HG02763 (cell line): ENCODE results near the gene KAZN.

ENCODE experiments used
- ATAC-seq: cut with Tn5 transposase; IDR thresholded peaks from one replicate; pipeline ENCODE4 v1.9.1; 2021; ENCODE audit warnings: mild to moderate bottlenecking, moderate library complexity; ENCODE audit not compliant: unreplicated experiment

Gene KAZN

DNA sequence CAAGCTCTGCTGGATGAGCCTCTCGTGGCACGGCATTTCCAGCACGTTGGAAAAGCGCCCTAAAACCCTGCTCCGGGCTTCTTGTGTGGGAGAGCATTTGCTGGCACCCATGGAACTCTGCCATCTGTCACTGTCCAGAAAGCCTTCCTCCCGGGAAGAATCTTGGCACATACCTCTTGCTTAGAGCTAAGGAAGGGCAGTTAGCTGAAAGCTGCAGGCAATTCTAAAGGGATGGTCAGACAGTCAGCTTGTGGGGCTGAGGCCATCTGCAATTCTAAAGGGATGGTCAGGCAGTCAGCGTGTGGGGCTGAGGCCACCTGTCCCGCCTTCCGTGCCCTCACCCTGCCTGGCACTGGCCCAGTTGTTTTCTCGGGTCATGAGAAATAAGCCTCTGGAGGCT lies 416.0 kb downstream of the KAZN start:
- ATAC-seq = no peak

- ATAC-seq = no peak
These were observed 417.5 kb downstream of the KAZN start for GRCh38 chr1:15016001-15016400.

DNA sequence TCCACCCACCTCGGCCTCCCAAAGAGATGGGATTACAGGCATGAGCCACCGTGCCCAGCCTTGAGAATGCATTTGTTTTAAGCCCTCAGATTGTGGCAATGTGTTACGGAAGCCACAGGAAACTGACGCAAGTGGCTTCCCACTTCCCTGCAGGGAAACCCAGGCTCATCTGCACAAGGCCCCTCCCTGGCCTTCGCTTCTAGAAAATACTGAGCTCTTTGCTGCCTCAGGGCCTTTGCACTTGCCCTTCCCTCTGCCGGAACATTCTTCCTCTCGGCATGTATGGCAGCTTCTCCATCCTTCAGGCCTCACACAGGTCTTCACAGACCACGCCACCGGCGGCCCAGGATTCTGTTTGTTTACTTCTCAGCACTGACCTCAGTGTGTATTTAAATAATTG lies 418.0 kb downstream of the KAZN start:
- ATAC-seq = no peak

DNA sequence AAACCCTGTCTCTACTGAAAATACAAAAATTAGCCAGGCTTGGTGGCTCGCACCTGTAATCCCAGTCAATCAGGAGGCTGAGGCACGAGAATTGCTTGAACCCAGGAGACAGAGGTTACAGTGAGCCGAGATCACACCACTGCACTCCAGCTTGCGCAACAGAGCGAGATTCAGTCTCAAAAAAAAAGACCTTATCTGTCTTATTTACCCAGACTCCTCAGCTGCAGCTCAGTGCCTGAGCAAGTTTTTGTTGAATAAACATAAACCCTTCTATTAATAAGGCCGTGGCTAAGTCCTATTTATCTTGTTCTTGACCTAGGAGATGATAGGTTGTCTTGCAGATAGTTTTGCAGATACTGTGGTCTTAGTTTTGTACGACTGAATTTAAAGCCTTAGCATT lies 418.6 kb downstream of the KAZN start:
- ATAC-seq = no peak

DNA sequence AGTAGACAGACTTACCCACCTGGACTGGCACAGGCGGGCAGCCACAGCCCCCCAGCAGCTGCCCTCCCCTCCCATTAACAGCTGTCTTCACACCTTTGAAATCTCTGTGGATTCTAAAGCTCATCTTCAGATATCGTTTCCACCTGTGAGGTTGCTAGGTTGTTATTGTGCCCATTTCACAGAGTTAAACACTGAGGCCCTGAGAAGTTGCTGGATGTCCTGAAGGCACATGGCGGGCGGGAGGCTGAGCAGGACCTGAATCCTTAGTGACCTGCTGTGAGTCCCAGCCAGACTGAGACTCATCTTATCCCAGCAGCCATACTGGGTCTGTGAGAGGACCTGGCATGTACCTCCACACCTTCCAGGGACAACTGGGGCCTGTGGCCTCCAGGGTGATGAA lies 420.3 kb downstream of the KAZN start:
- ATAC-seq = no peak

DNA sequence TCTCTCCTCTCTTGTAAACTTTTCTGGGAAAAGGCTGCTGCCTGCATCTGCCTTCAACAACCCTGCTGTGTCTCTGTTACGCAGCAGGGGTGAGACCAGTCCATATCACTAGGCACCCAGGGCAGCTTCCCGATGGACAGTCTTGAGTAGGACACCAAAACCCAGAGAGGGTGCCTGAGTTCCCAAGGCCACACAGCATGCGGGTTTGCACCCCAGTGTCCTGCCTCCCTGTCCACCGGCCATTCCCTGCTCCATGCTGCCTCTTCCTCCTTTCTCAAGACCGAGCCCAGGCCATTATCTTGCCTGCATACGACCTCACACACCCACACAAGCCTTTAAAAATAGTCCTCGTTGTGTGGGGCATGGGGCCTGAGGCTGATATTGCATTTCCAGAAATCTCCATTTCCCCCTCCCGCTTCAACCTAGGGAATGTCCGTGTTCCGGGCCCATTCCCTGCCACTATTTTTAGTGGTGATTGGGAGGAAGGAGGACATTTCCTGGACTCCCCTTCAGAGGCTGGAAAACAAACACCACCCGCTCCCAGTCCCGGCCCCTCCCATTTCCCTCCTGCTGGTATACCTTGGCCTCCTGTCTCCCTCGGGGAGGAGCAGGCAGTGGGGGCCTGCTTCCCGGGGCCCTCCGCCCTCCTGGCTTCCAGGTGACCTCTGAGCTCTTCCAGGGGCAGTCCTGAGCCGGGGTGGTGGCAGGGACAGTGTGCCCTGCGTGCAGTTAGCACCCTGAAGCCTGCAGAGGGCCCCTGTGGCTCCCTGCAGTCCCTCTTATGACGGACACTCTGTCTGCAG lies 422.7 kb downstream of the KAZN start:
- ATAC-seq = no peak

GRCh38 chr1:15022048-15022447 lies 423.6 kb downstream of the KAZN start:
- ATAC-seq = no peak

DNA sequence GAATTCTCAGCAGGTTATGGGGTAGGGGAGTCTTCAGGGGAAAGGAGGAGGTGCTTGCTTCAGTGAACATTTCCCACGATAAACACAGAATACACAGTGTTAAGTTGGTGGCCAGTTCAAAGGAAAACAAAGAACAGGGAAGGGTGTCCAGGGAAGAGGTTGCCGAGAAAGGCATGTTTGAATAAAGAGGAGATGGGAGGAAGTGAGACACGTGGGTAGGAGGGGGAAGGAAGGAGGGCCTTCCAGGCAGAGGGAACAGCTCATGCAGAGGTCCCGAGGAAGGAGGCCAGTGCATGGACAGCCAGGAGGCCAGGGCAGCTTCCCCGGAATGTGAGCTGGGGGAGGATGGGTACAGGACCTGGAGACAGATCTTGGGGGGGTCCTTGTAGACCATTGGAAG lies 424.7 kb downstream of the KAZN start:
- no peak for ATAC-seq

DNA sequence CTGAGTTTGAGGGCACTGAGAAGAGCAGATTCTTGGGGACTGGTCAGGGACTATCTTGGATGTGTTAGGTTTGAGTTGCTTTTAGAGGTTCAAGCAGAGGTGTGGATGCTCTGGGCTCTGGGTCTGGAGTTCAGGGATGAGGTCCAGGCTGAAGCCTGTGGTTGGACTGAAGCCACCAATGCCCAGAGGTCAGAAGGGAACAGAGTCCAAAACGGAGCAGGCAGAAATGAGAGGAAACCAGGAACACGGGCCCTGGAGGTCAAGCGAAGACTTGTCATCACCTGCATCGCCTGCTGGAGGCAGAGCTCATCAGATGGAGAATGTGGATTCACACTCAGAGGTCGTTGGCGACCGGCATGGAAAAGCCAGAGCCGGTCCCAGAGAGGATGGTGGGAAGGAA lies 425.5 kb downstream of the KAZN start:
- no peak for ATAC-seq

GRCh38 chr1:15026117-15026489 lies 427.6 kb downstream of the KAZN start:
- no peak for ATAC-seq

DNA sequence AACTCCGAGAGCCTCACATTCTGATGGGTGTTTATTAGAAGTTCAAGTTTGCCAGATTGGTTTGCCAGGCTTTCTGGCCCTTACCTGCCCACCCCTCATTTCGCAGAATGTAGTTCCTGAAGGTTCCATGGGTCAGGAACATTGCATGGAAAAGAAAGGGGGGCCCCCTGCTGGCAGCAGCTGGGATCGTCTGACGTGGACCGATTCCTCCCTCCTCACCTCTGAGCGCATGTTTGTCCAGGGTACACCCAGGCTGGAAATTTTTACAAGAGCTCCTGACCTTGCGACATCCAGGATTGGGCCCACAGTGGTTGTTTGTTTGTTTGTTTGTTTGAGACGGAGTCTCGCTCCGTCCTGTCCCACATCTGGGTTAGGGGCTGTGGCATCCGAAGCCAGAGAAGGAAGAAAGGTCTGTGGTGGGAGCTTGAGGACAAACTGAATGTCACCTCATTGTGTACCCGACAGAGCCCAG lies 429.1 kb downstream of the KAZN start:
- ATAC-seq = no peak

DNA sequence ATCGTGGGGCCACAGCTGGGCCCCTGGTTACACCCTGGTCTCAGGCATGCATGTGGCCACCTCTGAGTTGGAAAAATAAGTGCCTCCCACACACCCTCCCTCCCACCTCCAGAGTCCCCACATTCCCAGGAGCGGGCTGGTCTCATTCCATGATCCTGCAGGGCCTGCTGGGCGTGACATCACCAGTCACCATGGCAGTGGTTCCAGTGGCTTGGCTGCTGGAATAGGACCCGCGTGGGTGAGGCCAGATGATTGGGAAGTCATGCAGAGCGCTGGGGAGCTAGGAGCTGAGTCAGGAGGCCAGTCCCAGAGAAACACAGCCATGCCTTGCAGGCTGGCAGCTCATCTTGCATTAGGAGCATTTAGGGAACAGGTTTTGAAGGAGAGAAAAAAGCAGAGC lies 429.6 kb downstream of the KAZN start:
- ATAC-seq = no peak

DNA sequence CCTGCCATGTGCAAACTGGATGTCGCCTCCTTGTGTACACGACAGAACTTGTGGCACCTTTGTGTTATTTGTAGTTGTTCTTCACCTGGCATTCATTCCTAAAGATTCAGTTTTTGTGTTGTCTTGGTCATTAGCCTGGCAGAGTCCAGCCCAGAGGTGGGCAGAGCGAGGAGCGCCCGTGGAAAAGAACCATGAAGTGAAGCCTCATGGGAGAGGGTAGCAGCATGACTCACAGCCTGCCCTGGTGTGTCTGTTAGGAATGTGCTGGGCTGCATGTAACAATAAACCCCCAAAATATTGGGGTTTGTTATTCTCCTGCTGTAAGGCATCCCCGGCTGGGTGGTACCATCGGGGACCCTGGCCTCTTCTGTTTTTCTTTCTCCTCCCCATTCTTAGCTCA lies 430.1 kb downstream of the KAZN start:
- no peak for ATAC-seq

- no peak for ATAC-seq
These were observed 430.6 kb downstream of the KAZN start for GRCh38 chr1:15029036-15029435.

GRCh38 chr1:15029786-15030185 lies 431.3 kb downstream of the KAZN start:
- no peak for ATAC-seq

DNA sequence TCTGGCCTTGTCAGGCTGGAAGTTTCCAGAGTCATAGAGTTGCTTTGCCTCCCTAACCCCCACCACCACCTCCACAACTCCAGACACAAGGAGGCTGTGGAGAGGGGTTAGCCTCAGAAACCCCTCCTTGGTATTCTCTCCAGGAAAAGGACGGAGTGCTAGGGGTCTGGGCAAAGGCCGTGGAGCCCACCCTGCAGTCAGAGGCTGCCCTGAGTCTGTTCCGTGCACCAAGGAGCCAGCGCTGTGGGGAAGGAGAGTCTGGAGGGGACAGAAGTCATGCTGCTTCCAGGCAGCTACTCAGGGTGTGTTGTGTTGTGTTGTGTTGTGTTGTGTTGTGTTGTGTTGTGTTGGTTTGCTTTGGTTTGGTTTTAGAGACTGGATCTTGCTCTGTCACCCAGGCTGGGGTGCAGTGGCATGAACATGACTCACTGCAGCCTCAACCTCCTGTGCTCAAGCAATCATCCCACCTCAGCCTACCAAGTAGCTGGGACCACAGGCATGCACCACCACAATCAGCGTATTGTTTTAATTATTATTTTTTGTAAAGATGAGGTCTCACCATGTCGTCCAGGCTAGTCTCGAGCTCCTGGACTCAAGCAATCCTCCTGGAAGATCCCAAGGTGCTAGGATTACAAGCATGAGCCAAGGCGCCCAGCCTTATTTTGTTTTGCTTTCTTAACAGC lies 432.9 kb downstream of the KAZN start:
- no peak for ATAC-seq

GRCh38 chr1:15033264-15033663 lies 434.8 kb downstream of the KAZN start:
- ATAC-seq = no peak

- no peak for ATAC-seq
These were observed 436.2 kb downstream of the KAZN start for GRCh38 chr1:15034656-15035055.

DNA sequence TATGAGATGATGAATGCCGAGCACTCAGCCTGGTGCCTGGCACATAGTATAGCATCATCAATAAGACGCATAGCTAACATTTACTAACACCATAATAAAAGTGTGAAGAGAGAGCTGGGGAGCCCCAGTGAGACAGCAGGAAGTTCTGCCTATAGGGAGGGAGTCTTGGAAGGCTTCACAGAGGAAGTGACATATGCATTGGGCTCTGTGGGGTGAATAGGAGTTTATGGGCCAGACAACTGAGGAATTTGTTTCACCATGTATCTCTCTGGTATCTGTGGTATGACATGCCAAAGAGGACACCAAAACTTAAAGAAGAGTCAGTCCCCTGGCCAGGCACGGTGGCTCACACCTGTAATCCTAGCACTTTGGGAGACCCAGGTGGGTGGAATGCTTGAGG lies 436.8 kb downstream of the KAZN start:
- ATAC-seq = no peak

DNA sequence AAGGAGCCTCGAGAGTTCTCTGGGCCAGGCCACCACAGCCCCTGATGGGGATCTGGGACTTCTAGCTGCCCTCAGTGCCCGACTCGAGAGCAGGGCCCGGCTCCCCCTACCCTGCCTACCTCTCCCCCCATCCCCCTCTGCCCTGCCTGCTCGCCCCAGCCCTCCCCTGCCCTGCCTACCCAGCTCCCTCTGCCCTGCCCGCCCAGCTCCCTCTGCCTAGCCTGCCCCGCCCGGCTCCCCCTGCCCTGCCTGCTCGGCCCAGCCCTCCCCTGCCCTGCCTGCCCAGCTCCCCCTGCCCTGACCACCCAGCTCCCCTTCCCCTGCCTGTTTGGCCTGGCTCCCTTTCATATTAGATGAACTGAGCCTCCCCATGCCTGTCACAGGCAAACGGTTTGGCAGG lies 437.6 kb downstream of the KAZN start:
- no peak for ATAC-seq

DNA sequence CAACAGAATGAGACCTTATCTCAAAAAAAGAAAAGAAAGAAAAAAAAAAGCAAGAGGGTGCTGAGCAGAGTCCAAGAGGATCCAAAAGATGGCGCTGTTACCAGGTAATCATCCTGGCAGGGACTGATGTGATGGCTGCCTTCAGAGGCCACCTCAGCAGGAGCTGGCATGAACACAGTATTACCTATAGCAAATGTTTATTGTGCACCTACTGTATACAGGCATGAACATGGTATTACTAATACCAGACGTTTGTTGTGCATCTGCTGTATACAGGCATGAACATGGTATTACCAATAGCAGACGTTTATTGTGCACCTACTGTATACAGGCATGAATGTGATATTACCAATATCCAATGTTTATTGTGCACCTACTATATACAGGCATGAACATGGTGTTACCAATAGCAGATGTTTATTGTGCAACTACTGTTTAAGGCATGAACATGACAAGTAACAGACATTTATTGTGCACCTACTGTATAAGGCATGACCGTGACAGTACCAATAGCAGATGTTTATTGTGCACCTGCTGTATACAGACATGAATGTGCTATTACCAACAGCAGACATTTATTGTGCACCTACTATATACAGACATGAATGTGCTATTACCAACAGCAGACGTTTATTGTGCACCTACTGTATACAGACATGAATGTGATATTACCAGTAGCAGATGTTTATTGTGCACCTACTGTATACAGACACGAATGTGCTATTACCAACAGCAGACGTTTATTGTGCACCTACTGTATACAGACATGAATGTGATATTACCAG lies 439.9 kb downstream of the KAZN start:
- ATAC-seq = no peak
